GM18867 (cell line): ENCODE results near the gene UTF1.
"Not testable (repeated sequence)": the region's sequence is repeated elsewhere in the genome, so short reads cannot be mapped to it uniquely, and the experiment has no call there.

Source experiments
- ATAC-seq: cut with Tn5 transposase; IDR thresholded peaks from one replicate; pipeline ENCODE4 v1.9.1; 2021; ENCODE audit warnings: mild to moderate bottlenecking, moderate library complexity; ENCODE audit not compliant: unreplicated experiment

Gene UTF1

GRCh38 chr10:133209117-133209516 lies 20.9 kb upstream of the UTF1 start:
- no peak for ATAC-seq

DNA sequence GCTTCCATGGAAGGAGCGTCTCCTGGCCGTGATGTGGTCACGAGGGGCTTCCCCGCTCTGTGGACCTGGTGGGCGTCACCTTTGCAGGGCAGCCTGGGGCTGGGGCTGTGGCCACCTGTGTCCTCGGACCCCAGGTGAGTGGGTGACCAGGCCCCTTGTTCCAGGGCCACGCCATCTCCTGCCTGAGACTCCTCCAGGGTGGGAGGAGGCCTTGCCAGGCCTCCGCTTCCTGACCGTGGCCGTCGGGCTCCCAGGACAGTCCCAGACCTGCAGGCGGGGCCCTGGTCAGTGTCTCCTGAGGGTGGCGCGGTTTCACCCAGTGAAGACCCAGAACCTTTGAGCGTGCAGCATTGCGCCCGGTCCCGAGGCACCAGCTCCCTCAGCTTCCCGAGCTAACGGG lies 20.4 kb upstream of the UTF1 start:
- no peak for ATAC-seq

DNA sequence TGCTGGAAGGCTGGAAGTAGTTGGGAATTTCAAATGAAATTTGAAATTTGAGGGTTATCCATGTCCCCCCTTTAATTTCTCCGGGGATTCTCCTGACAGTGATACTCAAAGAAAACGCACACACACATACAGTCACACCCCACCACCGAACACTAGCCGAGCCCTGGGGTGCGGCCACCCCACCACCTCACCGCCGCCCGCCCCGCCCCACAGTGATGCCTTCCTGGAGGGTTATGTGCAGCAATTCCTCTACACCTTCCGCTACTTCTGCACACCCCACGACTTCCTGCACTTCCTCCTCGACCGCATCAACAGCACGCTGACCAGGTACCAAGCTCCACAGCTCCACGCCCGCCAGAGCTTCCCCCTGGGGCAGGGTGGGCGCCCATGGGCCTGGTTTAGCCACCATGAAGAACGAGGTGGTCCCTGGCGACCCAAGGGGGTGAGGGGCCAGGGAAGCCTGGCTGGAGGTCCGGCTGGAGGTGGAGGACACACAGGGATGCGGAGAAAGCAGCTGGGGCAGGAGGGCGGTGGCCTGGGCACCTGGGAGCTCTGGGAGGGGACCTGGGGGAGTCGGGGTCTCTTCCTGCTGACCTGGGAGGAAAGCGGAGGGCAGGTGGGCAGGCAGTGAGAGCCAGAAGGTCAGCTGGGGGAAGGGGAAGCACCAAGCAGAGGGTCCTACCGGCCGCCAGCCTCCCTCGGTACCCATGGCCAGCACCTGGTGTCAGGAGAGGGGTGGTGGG lies 19.4 kb upstream of the UTF1 start:
- ATAC-seq: no peak

- no peak for ATAC-seq
These were observed 18.7 kb upstream of the UTF1 start for GRCh38 chr10:133211141-133211830.

- no peak for ATAC-seq
These were observed 17.8 kb upstream of the UTF1 start for GRCh38 chr10:133211959-133212852.

DNA sequence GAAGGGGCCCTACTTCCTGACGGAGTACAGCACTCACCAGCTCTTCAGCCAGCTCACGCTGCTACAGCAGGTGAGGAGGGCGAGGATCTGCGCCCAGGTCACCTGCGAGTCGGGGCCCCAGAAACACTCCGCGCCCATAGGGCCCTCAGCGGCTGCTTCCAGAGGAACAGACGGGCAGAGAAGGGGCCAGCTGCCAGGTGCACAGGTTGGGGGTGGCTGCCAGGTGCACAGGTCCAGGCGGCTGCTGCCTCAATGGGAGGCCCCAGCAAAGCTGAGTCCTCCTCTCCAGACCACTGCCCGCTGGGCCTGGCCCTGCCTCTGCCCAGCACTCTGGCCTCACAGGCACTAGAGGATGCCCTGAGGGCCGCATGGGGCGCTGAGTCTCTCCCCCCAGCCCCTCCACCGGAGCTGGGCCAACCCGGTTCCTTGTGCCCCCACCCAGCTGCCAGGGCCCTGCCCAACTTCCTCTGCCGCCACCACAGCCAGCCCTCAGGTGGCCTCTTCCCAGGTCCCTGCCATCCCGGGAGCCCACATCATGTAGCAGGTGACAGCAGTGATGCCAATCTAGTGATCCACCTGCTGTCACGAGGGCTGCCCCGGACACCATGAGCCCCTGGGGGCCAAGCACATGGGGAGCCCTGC lies 17.0 kb upstream of the UTF1 start:
- no peak for ATAC-seq

DNA sequence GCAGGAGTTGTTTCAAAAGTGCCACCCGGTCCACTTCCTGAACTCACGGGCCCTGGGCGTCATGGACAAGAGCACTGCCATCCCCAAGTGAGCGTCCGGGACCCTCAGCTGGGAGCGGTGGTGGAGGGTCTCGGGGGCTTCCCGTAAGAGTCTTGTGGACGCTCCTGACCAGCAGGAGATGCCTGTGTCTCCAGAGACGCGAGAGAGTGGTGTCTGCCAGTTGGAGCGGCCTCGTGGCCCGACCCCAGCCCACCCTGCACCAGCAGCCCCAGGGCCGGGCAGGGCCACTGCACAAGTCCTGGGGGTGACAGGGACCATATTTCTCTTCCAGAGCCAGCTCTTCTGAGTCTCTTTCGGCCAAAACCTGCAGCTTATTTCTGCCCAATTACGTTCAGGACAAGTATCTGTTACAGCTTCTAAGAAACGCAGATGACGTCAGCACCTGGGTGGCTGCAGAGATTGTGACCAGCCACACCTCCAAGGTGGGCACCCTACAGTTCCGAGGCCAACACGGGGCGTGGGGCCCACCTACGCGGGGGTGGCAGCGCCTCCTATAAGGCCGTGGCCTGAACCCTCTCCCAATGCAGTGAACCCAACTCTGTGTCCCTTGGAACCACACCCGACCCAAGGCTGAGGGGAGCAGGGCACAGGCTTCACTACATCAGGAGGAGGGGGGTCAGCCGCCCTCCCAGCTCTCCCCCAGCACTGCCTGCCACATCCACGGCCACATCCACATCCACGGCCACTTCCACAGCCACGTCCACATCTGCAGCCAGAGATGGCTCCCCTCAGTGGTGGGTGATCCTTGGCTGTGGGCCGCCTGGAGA lies 16.2 kb upstream of the UTF1 start:
- ATAC-seq: no peak

DNA sequence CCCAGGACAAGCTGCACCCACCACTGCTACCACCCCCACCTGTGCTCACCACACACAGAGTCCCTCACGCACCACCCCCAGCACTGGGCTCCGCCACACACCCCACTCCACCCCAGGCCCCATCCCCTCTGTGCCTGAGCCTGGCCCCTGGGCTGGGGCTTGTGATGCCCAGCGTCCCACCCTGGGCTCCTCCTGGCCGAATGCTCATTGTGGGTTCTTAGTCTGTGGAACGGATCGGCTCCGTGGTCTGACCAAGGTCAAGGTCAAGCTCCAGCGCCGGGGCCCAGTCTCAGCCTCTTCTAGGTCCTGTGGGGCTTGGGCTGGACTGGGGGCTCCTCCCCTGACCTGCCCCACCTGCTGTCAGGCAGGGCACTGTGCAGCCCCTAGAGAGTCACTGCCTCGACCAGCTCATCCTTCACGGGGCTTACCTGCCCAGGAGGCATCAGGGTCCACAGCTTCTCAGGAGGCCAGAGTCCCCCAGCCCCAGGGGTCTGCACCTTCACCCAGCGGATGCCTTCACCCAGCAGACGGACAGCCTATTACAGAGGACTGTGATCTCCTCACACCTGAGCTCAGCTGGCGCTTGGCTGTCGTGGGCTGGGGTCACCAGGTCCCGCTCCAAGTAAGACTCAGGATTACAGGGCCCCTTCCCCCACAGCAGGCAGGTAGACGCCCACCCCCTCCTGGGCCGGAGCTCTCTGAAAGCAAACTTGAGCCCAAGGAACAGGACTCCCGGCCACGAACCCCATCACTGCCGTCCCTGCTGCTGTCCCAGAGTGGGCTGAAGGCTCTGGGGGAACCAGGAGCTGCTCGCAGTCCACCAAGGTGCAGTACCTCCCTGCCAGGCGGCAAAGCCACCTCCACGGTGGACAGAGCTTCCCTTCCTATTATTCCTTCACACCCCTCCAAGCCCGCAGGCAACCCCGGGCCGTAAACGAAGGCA lies 15.3 kb upstream of the UTF1 start:
- ATAC-seq: no peak

DNA sequence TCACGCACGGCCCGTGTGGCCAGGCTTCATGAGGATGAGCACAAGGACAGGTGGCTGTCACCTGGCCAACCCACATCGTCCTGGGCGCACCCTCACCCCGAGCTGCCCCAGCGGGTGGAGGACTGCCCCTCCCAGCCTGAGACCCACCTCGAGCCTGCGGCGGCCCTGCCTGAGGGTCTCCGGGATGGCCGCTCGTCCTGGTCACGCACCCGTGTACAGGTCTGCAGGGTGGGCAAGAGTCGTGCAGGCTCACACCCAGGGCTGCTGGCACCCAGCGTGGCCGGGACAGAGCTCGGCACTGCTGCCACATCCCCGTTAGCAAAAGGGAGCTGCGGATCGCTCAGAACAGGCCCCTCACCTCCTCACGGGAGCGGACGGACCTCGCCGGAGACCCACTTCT lies 14.4 kb upstream of the UTF1 start:
- ATAC-seq: no peak

DNA sequence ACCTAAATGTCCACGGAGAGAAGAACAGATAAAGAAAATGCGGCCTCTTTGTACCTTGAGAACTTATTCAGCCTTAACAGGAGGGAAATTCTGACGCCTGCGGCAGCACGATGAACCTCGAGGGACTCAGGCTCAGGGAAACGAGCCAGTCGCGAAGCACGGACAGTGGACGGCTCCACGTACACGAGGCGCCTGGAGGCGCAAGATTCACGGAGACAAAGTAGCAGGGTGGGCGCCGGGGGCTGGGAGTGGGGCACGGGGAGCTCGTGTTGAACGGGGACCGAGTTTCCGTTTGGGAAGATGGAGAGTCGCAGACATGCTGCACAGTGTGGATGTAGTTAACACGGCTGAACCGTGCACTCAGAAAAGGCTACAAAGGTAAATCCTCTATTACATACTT lies 13.2 kb upstream of the UTF1 start:
- no peak for ATAC-seq

DNA sequence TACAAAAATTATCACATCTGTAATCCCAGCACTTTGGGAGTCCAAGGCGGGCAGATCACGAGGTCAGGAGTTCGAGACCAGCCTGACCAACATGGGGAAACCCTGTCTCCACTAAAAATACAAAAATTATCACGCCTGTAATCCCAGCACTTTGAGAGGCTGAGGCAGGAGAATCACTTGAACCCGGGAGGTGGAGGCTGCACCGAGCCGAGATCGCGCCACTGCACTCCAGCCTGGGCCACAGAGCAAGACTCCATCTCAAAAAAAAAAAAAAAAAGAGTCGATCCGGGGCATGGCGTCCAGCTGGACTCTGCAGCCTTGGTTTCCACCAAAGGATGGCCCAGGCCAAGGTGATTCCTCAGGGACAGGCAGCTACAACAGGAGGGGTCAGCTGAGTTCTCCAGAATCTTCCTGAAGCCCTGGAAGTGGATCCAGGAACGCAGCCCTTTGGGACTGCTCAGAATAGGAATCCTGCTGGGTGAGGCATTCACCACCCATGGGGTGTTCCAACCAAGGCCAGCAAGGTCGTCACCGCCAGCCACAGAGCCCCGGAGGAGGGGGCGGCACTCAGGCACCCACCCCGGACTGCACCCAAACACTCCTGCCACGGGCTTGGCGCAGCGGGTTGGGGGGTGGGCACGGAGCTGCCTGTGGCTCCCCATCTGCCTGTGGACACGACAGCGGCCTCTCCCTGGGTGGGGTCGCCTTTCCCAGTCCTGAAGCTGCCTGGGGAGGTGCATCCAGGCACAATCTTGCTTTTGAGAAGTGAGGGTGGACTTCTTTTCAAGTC lies 12.0 kb upstream of the UTF1 start:
- ATAC-seq: no peak

DNA sequence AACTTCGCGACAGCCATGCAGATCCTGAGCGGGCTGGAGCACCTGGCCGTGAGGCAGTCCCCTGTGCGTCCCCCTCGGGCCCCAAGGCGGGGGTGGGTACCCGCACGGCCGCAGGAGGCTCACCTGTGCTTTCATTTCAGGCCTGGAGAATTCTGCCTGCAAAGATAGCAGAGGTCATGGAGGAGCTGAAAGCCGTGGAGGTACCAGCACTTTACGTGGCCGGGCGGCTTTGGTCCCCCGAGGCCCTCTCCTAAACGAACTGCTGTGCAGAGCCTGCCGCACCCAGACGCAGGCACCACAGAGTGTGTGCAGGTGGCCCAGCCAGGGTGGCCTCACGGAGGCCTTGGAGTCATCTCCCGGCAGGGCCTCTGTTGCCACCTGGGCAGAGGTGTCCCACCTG lies 11.1 kb upstream of the UTF1 start:
- no peak for ATAC-seq

GRCh38 chr10:133219782-133220181 lies 10.2 kb upstream of the UTF1 start:
- ATAC-seq: no peak

- no peak for ATAC-seq
These were observed 8.7 kb upstream of the UTF1 start for GRCh38 chr10:133221331-133221730.

- ATAC-seq: not testable (repeated sequence)
These were observed 8.3 kb upstream of the UTF1 start for GRCh38 chr10:133221756-133222155.

DNA sequence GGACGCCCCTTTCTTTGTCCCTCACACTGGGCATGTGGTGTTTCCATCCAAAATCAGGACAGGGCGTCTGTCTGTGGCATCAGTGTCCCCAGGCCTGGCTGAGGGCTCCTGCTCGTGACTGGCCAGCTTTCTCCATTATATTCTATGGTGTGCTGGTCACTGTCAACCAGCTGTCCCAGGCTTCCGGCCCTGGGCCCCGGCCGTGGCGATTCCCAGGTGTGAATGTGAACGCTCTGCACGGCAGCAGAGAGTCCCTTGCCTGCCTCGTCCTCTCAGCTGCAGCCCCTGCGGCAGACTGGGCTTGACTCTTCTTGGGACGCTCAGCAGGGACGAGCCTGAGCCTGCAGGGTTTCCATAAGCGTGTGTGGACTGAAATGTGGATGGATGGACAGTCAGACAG lies 5.9 kb upstream of the UTF1 start:
- ATAC-seq: no peak

DNA sequence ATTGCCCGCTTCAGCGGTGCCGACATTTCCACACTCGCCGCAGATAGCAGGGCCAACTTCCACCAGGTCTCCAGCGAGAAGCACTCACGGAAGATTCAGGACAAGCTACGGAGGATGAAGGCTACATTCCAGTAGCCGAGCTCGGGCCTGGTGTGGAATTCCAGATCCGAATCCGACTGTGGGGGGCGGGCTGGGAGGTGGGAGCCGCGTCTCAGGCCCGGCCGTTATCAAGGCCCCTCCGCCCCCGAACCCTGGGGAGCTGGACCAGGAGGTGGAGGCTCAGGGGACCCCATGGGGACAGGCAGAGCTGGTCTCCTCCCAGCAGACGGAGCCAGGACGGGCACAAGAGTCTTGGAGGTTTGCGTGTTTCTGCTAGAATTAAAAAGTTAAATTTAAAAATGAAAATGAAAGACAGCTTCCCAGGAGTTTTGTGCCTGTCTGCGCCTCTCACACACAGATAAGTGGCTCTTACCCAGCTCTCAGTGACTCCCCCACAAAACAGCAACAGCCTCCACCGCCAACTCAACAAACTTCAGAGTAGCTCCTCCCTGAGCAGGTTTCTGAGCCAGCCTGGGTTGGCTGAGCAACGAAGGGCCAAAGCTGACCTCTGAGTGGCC lies 5.2 kb upstream of the UTF1 start:
- no peak for ATAC-seq

- no peak for ATAC-seq
These were observed 4.3 kb upstream of the UTF1 start for GRCh38 chr10:133225707-133226191.
